WERI-Rb-1 (cell line): Measurements from ENCODE around the gene CRYBB3.
"Not testable (repeated sequence)": the region's sequence is repeated elsewhere in the genome, so short reads cannot be mapped to it uniquely, and the experiment has no call there.

ENCODE experiments used
- DNase-seq: peaks from one replicate; pipeline ENCODE4 v3.0.0-alpha.2; 2020
- H3K27ac ChIP-seq: fragments of 250-450 bp; sonication (Bioruptor Pico); 2 replicates; pipeline ENCODE4 v1.5.1; 2020; ENCODE audit warnings: mild to moderate bottlenecking, moderate library complexity
- H3K27me3 ChIP-seq: fragments of 250-450 bp; sonication (Bioruptor Pico); 2 replicates; pipeline ENCODE4 v1.5.1; 2021; ENCODE audit warnings: mild to moderate bottlenecking, low read depth, moderate library complexity; ENCODE audit not compliant: insufficient read depth, severe bottlenecking
- H3K36me3 ChIP-seq: fragments of 250-450 bp; sonication (Bioruptor Pico); 2 replicates; pipeline ENCODE4 v1.5.1; 2020; ENCODE audit warnings: mild to moderate bottlenecking, moderate library complexity
- H3K4me3 ChIP-seq: 2 replicates; pipeline ENCODE4 v1.5.1; 2011; ENCODE audit warnings: low read depth, mild to moderate bottlenecking, control low read depth, low read length
- H3K9me3 ChIP-seq: fragments of 250-450 bp; sonication (Bioruptor Pico); 2 replicates; pipeline ENCODE4 v1.5.1; 2021; ENCODE audit warnings: mild to moderate bottlenecking, moderate library complexity; ENCODE audit not compliant: severe bottlenecking
- TF ChIP-seq, protein P1 (sequence below): IDR thresholded peaks from 2 replicates; pipeline ENCODE4 v1.5.1; 2011; ENCODE audit warnings: low read depth, mild to moderate bottlenecking, control low read depth, inconsistent platforms, low read length

Gene CRYBB3

DNA sequence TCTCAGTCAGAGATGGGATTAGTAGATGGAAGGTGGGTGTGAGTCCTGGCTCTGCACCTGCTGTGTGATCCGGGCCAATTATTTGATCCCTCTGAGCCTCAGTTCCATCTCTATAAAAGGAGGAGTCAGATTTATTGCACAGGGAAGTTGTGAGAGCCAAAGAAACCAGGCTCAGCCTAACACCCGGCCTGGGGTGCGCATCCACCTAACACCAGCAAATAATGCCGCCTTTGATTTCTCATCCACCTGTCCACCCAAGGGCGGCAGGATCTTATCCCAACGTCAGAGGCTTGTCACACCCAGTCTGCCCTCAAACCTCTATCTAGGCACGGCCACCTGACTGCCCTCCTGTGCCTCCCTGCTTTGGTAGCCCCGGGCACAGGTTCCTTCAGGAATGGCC lies 22.1 kb downstream of the CRYBB3 start:
- Histone ChIP-seq H3K9me3 (no peaks in the 10 kb centered on the region), H3K27ac (no peak overlapping the region), H3K36me3 (no peaks in the 10 kb centered on the region), H3K4me3 (no peak overlapping the region), H3K27me3 (no peaks in the 10 kb centered on the region)
- DNase-seq = no peak
- TF ChIP-seq, protein P1, sequence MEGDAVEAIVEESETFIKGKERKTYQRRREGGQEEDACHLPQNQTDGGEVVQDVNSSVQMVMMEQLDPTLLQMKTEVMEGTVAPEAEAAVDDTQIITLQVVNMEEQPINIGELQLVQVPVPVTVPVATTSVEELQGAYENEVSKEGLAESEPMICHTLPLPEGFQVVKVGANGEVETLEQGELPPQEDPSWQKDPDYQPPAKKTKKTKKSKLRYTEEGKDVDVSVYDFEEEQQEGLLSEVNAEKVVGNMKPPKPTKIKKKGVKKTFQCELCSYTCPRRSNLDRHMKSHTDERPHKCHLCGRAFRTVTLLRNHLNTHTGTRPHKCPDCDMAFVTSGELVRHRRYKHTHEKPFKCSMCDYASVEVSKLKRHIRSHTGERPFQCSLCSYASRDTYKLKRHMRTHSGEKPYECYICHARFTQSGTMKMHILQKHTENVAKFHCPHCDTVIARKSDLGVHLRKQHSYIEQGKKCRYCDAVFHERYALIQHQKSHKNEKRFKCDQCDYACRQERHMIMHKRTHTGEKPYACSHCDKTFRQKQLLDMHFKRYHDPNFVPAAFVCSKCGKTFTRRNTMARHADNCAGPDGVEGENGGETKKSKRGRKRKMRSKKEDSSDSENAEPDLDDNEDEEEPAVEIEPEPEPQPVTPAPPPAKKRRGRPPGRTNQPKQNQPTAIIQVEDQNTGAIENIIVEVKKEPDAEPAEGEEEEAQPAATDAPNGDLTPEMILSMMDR = no peak

DNA sequence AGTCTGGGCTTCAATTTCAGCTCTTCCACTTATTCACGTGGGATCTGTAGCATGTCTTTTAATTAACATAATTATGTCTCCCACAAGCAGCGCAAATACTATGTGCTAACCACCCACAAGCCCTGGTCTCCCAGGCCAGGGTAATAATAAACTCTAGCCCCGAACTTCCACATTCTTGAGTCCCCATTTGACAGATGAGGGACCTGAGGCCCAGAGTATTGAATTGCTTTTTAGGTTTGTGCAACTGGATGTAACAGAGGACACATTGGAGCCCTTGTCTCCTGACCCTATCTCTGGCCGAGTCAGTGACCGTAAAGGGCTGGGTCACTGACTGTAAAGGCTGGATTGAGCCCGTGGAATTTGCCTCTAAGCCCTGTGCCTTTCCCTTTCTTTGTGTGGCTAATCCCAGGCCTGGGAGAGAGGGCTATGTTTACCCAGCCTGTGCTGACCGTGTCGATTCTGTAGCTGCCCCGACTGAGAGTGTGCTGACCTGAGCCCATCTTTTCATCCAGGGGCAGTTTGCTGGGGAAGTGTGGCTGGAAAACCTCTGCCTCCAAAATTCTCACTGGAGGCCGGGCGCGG lies 23.7 kb downstream of the CRYBB3 start:
- no peak overlapping the region for H3K4me3 ChIP-seq
- H3K27me3 ChIP-seq = no peaks in the 10 kb centered on the region
- no peaks in the 10 kb centered on the region for H3K36me3 ChIP-seq
- TF ChIP-seq, protein P1 = no peak
- H3K27ac ChIP-seq = no peak overlapping the region
- no peaks in the 10 kb centered on the region for H3K9me3 ChIP-seq
- peak; percentile 29 for DNase-seq

DNA sequence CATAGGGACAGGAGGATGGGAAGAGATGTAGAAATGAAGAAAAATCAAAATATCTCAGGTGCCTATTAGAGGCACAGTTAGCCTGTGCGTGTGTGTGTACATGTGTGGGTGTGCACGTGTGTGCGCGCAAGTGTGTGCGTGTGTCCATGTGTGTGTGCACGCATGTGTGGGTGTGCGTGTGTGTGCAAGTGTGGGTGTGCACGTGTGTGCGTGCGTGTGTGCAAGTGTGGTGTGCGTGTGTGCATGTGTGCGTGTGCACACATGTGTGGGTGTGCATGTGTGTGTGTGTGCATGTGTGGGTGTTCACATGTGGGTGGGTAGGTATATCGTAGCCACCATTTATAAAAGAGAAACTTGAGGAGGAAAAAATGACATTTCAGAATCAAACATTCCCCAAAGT lies 29.2 kb downstream of the CRYBB3 start:
- no peaks in the 10 kb centered on the region for H3K9me3 ChIP-seq
- TF ChIP-seq, protein P1 = no peak
- no peaks in the 10 kb centered on the region for H3K36me3 ChIP-seq
- no peak overlapping the region for H3K27ac ChIP-seq
- no peak overlapping the region for H3K4me3 ChIP-seq
- no peak for DNase-seq
- H3K27me3 ChIP-seq = no peaks in the 10 kb centered on the region

DNA sequence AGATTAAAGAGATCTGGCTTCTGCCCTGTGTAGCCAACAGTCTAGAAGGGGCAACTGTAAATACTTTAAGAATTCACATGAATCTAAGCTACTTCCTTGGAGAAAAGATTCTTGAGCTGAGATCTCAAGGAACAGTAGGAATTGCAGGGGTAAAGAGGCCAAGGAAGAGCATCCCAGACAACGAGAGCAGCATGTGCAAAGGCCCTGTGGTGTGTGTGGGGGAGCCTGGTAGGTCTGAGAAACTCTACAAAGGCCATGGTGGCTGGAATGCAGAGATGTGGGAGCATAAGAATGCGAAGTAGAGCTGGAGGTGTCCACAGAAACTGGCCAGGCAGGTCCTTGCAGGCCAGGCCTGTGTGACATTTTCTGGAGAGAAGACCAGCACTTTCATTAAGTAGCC lies 31.1 kb downstream of the CRYBB3 start:
- not testable (repeated sequence) for H3K36me3 ChIP-seq, H3K4me3 ChIP-seq, H3K27me3 ChIP-seq, H3K27ac ChIP-seq, H3K9me3 ChIP-seq, DNase-seq

DNA sequence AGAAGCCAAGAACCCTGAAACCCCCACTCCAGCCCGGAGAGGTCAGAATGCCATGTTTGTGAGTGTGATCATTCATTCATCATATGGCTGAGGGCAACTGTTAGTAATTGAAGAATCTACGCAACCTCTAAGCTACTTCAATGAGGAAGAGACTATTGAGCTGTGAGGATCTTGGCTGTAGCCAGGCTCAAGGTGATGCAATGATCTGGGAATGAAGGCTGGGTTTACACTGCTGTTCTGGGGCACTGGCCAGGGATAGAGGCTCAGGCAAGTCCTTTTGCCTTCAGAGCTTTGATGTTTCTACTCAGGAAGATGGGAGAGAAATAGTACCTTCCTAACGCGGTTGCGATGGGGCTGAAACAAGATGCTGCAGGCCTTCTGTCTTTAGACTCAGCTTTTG lies 32.6 kb downstream of the CRYBB3 start:
- DNase-seq = no peak
- Histone ChIP-seq H3K4me3 (no peak overlapping the region), H3K36me3 (no peaks in the 10 kb centered on the region), H3K27ac (no peak overlapping the region), H3K27me3 (no peaks in the 10 kb centered on the region), H3K9me3 (no peaks in the 10 kb centered on the region)
- TF ChIP-seq, protein P1 = no peak

DNA sequence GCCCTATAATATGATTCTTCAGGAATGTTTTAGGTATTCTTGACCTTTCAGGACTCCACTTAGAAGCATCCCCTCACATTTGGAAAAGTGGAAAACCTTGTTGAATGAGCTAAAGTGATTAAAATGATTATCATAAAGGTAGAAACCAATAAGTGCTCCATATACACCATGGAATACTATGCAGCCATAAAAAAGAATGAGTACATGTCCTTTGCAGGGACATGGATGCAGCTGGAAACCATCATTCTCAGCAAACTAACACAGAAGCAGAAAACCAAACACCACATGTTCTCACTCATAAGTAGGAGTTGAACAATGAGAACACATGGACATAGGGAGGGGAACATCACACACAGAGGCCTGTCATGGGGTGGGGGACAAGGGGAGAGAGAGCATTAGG lies 34.0 kb downstream of the CRYBB3 start:
- H3K9me3 ChIP-seq, H3K27ac ChIP-seq, H3K27me3 ChIP-seq, DNase-seq, H3K36me3 ChIP-seq, H3K4me3 ChIP-seq: not testable (repeated sequence)

DNA sequence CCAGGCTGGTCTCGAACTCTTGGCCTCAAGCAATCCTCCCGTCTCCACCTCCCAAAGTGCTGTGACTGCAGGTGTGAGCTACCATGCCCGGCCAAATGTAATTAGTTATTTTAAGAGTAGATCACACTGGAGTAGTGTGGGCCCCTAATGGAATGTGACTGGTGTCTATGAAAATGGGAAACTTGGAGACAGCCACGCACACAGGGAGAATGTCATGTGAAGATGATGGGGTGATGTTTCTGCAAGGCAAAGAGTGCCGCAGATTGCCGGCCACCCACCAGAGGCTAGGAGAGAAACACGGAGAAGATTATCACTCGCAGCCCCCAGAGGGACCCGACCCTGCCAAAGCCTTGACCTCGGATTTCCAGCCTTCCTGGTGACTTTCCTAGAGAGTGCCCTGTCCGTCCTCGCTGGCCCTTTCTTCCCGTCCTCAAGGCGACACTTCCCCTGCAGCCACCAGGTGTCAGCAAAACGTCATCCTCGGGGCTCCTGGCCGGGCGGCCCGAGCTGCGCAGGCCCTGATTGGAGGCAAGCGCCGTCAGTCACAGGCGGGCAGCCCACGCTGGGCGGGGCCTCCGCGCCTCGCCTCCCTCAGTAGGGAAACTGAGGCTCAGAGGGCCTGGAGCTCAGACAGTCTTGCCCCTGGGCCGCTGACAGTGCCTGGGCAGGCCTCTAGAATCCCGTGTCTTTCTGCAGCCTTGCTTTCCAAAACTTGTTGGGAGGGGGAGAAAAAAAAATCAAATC lies 36.1 kb downstream of the CRYBB3 start:
- DNase-seq = peak; percentile 90
- Histone ChIP-seq H3K27me3 (no peaks in the 10 kb centered on the region), H3K27ac (no peak overlapping the region), H3K9me3 (no peaks in the 10 kb centered on the region), H3K36me3 (no peaks in the 10 kb centered on the region), H3K4me3 (no peak overlapping the region)
- TF ChIP-seq, protein P1 = peak; percentile 92
